A549 (cell line): ENCODE measurements around the gene AP5B1. TPM values are rescaled to one million over a fixed set of nuclear protein-coding genes. Genes with fewer than 3 reads are reported as not detected.

Experiments
- ATAC-seq, 2 experiments: fragments of 200-7000 bp in 1 of 2; fragments of >200 bp in 1 of 2; cut with Nextera tagmentation in 1 of 2; cut with Tn5 transposase in 1 of 2; 3 replicates each; pipeline versions ENCODE4 v1.8.0 to v1.9.1; 2018 to 2020; ENCODE audit warnings: mild to moderate bottlenecking in 1 of 2, moderate library complexity in 1 of 2
- CTCF ChIA-PET: fragments of 300-600 bp; sonication (Branson Sonifier 250); formaldehyde crosslinking; extraction: SDS; loops from one replicate; lab custom pipeline; 2021; ENCODE audit warnings: antibody characterized with exemption, inconsistent platforms; lab: Yijun Ruan, JAX
- POLR2A ChIA-PET: fragments of 350-600 bp; formaldehyde crosslinking; extraction: SDS; loops from one replicate; lab custom pipeline; 2021; ENCODE audit warnings: antibody characterized with exemption, inconsistent platforms; lab: Yijun Ruan, JAX
- DNase-seq, 2 experiments: peaks; one replicate each; pipeline versions ENCODE4 v3.0.0 to v3.0.0-alpha.2; 2011 to 2016; ENCODE audit warnings: low read depth in 1 of 2, low spot score in 1 of 2
- FAIRE-seq: peaks from 2 replicates; lab custom pipeline; 2011; peaks lifted over from hg19 to GRCh38; lab: Jason Lieb, UNC
- H3K27ac ChIP-seq, 2 experiments: fragments of >200 bp; sonication (Bioruptor Twin); formaldehyde crosslinking; 3 replicates each; pipeline ENCODE4 v1.5.1; 2016 to 2017
- H3K4me1 ChIP-seq: fragments of >200 bp; sonication (Bioruptor Twin); formaldehyde crosslinking; 3 replicates; pipeline ENCODE4 v1.6.1; 2016
- H3K4me2 ChIP-seq: fragments of >200 bp; sonication (Bioruptor Twin); formaldehyde crosslinking; 3 replicates; pipeline ENCODE4 v1.6.1; 2016
- H3K4me3 ChIP-seq: fragments of >200 bp; sonication (Bioruptor Twin); formaldehyde crosslinking; 3 replicates; pipeline ENCODE4 v1.5.1; 2016
- H3K9me3 ChIP-seq: fragments of >200 bp; sonication (Bioruptor Twin); formaldehyde crosslinking; 3 replicates; pipeline ENCODE4 v1.6.1; 2016
- EHMT2 ChIP-seq: fragments of 200-600 bp; sonication (generic); IDR thresholded peaks from 2 replicates; pipeline ENCODE4 v1.6.1; 2016; ENCODE audit warnings: antibody characterized with exemption, low read depth, mild to moderate bottlenecking, moderate library complexity
- EP300 ChIP-seq, 2 experiments: fragments of >200 bp; sonication (Bioruptor Twin); formaldehyde crosslinking; IDR thresholded peaks; 2 replicates in 1 of 2; 3 replicates in 1 of 2; pipeline ENCODE4 v1.6.1; 2016 to 2017
- FOSB ChIP-seq: fragments of 250-450 bp; sonication (Bioruptor Pico); IDR thresholded peaks from 2 replicates; pipeline ENCODE4 v1.5.0; 2020; ENCODE audit warnings: mild to moderate bottlenecking, moderate library complexity
- HDAC2 ChIP-seq: fragments of 200-600 bp; sonication (generic); IDR thresholded peaks from 2 replicates; pipeline ENCODE4 v1.6.1; 2016
- HOXA7 ChIP-seq: fragments of 250-450 bp; sonication (Bioruptor Pico); IDR thresholded peaks from 2 replicates; pipeline ENCODE4 v1.5.0; 2020; ENCODE audit warnings: mild to moderate bottlenecking, moderate library complexity
- HOXB13 ChIP-seq: fragments of 250-450 bp; sonication (Bioruptor Pico); IDR thresholded peaks from 2 replicates; pipeline ENCODE4 v1.5.0; 2020; ENCODE audit warnings: low read depth, mild to moderate bottlenecking, moderate library complexity
- JUN ChIP-seq, 2 experiments: fragments of >200 bp; sonication (Bioruptor Twin); formaldehyde crosslinking; IDR thresholded peaks; 2 replicates in 1 of 2; 3 replicates in 1 of 2; pipeline ENCODE4 v1.6.1; 2016 to 2017
- JUNB ChIP-seq: fragments of >200 bp; sonication (Bioruptor Twin); formaldehyde crosslinking; IDR thresholded peaks from 2 replicates; pipeline ENCODE4 v1.6.1; 2016
- KDM1A ChIP-seq: fragments of 200-600 bp; sonication (generic); IDR thresholded peaks from 2 replicates; pipeline ENCODE4 v1.6.1; 2016; ENCODE audit warnings: low read depth, mild to moderate bottlenecking
- POLR2AphosphoS2 ChIP-seq: conservative IDR thresholded peaks from 2 replicates; pipeline ENCODE4 v1.6.1; 2012; ENCODE audit warnings: low read length, improper control_type of control experiment, inconsistent platforms
- SMC3 ChIP-seq: fragments of >200 bp; sonication (Bioruptor Twin); formaldehyde crosslinking; IDR thresholded peaks from 3 replicates; pipeline ENCODE4 v1.6.1; 2018; ENCODE audit warnings: inconsistent platforms
- ZC3H11A ChIP-seq: fragments of 450-650 bp; IDR thresholded peaks from 2 replicates; pipeline ENCODE4 v1.6.1; 2014; ENCODE audit warnings: antibody characterized with exemption, mild to moderate bottlenecking
- ZFP36 ChIP-seq: fragments of 450-650 bp; IDR thresholded peaks from 2 replicates; pipeline ENCODE4 v1.6.1; 2014; ENCODE audit warnings: borderline replicate concordance; ENCODE audit not compliant: partially characterized antibody
- WGBS: methylation state at CpG from one replicate; pipeline ENCODE4 v1.1.6; 2017; ENCODE audit errors: missing lambda C conversion rate; 5-methylcytosine and 5-hydroxymethylcytosine counted together
- polyA plus RNA-seq, 4 experiments: library from polyadenylated mRNA; depleted of rRNA in 3 of 4; stranded (reverse); fragments of >200 nt; fragmentation: RNase III in 1 of 4; extraction: RNeasy Plus Mini Kit Qiagen cat#74134 plus additional on column Dnase treatment in 1 of 4; gene quantifications; 2 replicates in 3 of 4; 3 replicates in 1 of 4; pipeline ENCODE4 v1.2.3, GENCODE V29; 2011 to 2017
- TF ChIP-seq, protein P1 (sequence below): fragments of 200-600 bp; sonication (generic); IDR thresholded peaks from 2 replicates; pipeline ENCODE4 v1.6.1; 2016; ENCODE audit warnings: antibody characterized with exemption, mild to moderate bottlenecking, moderate library complexity
- TF ChIP-seq, protein P2 (sequence below): fragments of 150-350 bp; IDR thresholded peaks from 2 replicates; pipeline ENCODE4 v1.6.1; 2014; ENCODE audit warnings: low read depth, mild to moderate bottlenecking, low read length
- TF ChIP-seq, protein P3 (sequence below): fragments of 250-450 bp; sonication (Bioruptor Pico); IDR thresholded peaks from 2 replicates; pipeline ENCODE4 v1.5.0; 2021; ENCODE audit warnings: mild to moderate bottlenecking, moderate library complexity, borderline replicate concordance
- TF ChIP-seq, protein P4 (sequence below): fragments of 450-650 bp; IDR thresholded peaks from 2 replicates; pipeline ENCODE4 v1.6.1; 2014; ENCODE audit warnings: antibody characterized with exemption
- TF ChIP-seq, protein P5 (sequence below): fragments of >200 bp; sonication (Bioruptor Twin); formaldehyde crosslinking; IDR thresholded peaks from 2 replicates; pipeline ENCODE4 v1.6.1; 2016
- TF ChIP-seq, protein P6 (sequence below): IDR thresholded peaks from 2 replicates; pipeline ENCODE4 v1.6.1; 2012; ENCODE audit warnings: low read depth, borderline replicate concordance
- TF ChIP-seq, protein P7 (sequence below): IDR thresholded peaks from 2 replicates; pipeline ENCODE4 v1.6.1; 2012

The AP5B1 gene
- polyA plus RNA-seq, 2 of the 4 experiments (the other 2 are of a cell fraction), result 5.2 to 10.2 TPM

DNA sequence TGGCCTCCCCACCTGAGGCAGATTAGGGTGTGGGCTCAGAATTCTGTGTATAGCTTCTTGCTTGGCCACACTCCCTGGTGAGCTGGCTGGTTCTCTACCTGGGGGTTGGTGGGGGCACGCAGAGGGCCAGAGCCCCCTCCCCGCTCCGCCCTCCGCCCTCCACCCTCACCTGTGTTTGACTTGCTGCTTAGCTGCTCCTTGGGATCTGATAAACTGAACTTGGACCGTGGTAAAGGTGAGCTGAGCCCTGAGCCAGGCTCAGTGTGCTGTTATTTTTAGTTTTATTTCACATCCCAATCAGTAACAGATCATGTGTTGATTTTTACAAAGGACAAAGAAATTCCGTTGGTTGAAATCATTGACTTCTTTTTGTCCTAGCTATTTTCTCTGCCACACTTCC, 8.0 kb upstream of the AP5B1 start:
- H3K9me3 ChIP-seq, result no peaks in the 10 kb centered on the region
- H3K4me1 ChIP-seq, result peaks cover 14% of the 10 kb centered on the region; the same call in 2 of the 3 replicates
- FAIRE-seq (no peak), ATAC-seq (no peak), DNase-seq (no peak)
- POLR2A ChIA-PET, result no interaction called here
- H3K4me3 ChIP-seq, result no peak overlapping the region
- CTCF ChIA-PET, result interaction anchor here (0.6 to 19.2 kb wide), 6 partner anchors 10 to 185 kb away, joined by 3 to 173 read pairs (median 4); partner anchors contain the start of gene AP5B1
- 76% methylated on average over 6 of the region's 6 CpGs for WGBS
- H3K27ac ChIP-seq, result no peak overlapping the region
- no peak overlapping the region for H3K4me2 ChIP-seq
- no peak for TF ChIP-seq POLR2AphosphoS2
- TF ChIP-seq JUN (IDR thresholded peaks at IDR 0.05), result no peak
- no peak for TF ChIP-seq JUNB
- no peak for TF ChIP-seq FOSB (CRISPR knock-in tag)
- TF ChIP-seq, protein P1, sequence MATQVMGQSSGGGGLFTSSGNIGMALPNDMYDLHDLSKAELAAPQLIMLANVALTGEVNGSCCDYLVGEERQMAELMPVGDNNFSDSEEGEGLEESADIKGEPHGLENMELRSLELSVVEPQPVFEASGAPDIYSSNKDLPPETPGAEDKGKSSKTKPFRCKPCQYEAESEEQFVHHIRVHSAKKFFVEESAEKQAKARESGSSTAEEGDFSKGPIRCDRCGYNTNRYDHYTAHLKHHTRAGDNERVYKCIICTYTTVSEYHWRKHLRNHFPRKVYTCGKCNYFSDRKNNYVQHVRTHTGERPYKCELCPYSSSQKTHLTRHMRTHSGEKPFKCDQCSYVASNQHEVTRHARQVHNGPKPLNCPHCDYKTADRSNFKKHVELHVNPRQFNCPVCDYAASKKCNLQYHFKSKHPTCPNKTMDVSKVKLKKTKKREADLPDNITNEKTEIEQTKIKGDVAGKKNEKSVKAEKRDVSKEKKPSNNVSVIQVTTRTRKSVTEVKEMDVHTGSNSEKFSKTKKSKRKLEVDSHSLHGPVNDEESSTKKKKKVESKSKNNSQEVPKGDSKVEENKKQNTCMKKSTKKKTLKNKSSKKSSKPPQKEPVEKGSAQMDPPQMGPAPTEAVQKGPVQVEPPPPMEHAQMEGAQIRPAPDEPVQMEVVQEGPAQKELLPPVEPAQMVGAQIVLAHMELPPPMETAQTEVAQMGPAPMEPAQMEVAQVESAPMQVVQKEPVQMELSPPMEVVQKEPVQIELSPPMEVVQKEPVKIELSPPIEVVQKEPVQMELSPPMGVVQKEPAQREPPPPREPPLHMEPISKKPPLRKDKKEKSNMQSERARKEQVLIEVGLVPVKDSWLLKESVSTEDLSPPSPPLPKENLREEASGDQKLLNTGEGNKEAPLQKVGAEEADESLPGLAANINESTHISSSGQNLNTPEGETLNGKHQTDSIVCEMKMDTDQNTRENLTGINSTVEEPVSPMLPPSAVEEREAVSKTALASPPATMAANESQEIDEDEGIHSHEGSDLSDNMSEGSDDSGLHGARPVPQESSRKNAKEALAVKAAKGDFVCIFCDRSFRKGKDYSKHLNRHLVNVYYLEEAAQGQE, result no peak
- no peak for TF ChIP-seq ZFP36
- TF ChIP-seq HOXB13, result no peak
- no peak for TF ChIP-seq EHMT2
- TF ChIP-seq, protein P2, sequence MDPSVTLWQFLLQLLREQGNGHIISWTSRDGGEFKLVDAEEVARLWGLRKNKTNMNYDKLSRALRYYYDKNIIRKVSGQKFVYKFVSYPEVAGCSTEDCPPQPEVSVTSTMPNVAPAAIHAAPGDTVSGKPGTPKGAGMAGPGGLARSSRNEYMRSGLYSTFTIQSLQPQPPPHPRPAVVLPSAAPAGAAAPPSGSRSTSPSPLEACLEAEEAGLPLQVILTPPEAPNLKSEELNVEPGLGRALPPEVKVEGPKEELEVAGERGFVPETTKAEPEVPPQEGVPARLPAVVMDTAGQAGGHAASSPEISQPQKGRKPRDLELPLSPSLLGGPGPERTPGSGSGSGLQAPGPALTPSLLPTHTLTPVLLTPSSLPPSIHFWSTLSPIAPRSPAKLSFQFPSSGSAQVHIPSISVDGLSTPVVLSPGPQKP, result no peak
- TF ChIP-seq, protein P3, sequence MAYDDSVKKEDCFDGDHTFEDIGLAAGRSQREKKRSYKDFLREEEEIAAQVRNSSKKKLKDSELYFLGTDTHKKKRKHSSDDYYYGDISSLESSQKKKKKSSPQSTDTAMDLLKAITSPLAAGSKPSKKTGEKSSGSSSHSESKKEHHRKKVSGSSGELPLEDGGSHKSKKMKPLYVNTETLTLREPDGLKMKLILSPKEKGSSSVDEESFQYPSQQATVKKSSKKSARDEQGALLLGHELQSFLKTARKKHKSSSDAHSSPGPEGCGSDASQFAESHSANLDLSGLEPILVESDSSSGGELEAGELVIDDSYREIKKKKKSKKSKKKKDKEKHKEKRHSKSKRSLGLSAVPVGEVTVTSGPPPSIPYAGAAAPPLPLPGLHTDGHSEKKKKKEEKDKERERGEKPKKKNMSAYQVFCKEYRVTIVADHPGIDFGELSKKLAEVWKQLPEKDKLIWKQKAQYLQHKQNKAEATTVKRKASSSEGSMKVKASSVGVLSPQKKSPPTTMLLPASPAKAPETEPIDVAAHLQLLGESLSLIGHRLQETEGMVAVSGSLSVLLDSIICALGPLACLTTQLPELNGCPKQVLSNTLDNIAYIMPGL (CRISPR knock-in tag), result no peak
- no peak for TF ChIP-seq HDAC2
- TF ChIP-seq, protein P4, sequence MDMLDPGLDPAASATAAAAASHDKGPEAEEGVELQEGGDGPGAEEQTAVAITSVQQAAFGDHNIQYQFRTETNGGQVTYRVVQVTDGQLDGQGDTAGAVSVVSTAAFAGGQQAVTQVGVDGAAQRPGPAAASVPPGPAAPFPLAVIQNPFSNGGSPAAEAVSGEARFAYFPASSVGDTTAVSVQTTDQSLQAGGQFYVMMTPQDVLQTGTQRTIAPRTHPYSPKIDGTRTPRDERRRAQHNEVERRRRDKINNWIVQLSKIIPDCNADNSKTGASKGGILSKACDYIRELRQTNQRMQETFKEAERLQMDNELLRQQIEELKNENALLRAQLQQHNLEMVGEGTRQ, result no peak
- TF ChIP-seq, protein P5, sequence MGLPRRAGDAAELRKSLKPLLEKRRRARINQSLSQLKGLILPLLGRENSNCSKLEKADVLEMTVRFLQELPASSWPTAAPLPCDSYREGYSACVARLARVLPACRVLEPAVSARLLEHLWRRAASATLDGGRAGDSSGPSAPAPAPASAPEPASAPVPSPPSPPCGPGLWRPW, result no peak
- TF ChIP-seq KDM1A, result no peak
- TF ChIP-seq, protein P6, sequence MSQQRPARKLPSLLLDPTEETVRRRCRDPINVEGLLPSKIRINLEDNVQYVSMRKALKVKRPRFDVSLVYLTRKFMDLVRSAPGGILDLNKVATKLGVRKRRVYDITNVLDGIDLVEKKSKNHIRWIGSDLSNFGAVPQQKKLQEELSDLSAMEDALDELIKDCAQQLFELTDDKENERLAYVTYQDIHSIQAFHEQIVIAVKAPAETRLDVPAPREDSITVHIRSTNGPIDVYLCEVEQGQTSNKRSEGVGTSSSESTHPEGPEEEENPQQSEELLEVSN, result no peak
- no peak for TF ChIP-seq SMC3
- TF ChIP-seq, protein P7, sequence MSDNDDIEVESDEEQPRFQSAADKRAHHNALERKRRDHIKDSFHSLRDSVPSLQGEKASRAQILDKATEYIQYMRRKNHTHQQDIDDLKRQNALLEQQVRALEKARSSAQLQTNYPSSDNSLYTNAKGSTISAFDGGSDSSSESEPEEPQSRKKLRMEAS, result no peak
- TF ChIP-seq EP300 (IDR thresholded peaks at IDR 0.05), result no peak
- no peak for TF ChIP-seq ZC3H11A
- TF ChIP-seq HOXA7 (CRISPR knock-in tag), result no peak
